GM12878 (cell line): ENCODE measurements around the gene TLE3. TPM values are rescaled to one million over a fixed set of nuclear protein-coding genes. Genes with fewer than 3 reads are reported as not detected.
A peak's percentile ranks its signal among the peaks of the same experiment; 100 is the strongest.

Experiments
- ATAC-seq: fragments of 200-7000 bp; cut with Tn5 transposase; 3 replicates; pipeline ENCODE4 v1.9.1; 2020; ENCODE audit warnings: mild to moderate bottlenecking, moderate library complexity
- BruUV-seq: library from RNA; stranded (reverse); fragments of 400-500 nt; replicated peaks from 2 replicates; lab custom pipeline; 2021; lab: Mats Ljungman, UMichigan
- CTCF ChIA-PET: fragments of 300-600 bp; sonication (Branson Sonifier 250); formaldehyde crosslinking; extraction: SDS; loops from one replicate; lab custom pipeline; 2021; ENCODE audit warnings: inconsistent platforms; lab: Yijun Ruan, JAX
- POLR2A ChIA-PET: fragments of 350-600 bp; formaldehyde crosslinking; extraction: SDS; loops from one replicate; lab custom pipeline; 2021; ENCODE audit warnings: inconsistent platforms; lab: Charles Lee
- RAD21 ChIA-PET: fragments of 300-600 bp; sonication (Branson Sonifier 250); formaldehyde crosslinking; loops from one replicate; lab custom pipeline; 2023; ENCODE audit warnings: antibody characterized with exemption; ENCODE audit not compliant: unreplicated experiment; lab: Charles Lee
- SMC1A ChIA-PET: fragments of 300-600 bp; sonication (Branson Sonifier 250); formaldehyde crosslinking; loops from one replicate; lab custom pipeline; 2023; ENCODE audit not compliant: unreplicated experiment, uncharacterized antibody; lab: Charles Lee
- DNase-seq: peaks from one replicate; pipeline ENCODE4 v3.0.0-alpha.2; 2011; ENCODE audit warnings: low read depth, low spot score
- FAIRE-seq: peaks from 3 replicates; lab custom pipeline; 2011; peaks lifted over from hg19 to GRCh38; lab: Jason Lieb, UNC
- H2AFZ ChIP-seq: 2 replicates; pipeline ENCODE4 v1.6.0; 2011; ENCODE audit warnings: low read depth, low read length, control low read depth; ENCODE audit not compliant: control insufficient read depth
- H3K27ac ChIP-seq: 2 replicates; pipeline ENCODE4 v1.5.1; 2011; ENCODE audit warnings: control low read depth; ENCODE audit not compliant: control insufficient read depth, insufficient read depth
- H3K27me3 ChIP-seq, 2 experiments: replicated peaks in 1 of 2; 2 replicates each; pipeline versions ENCODE4 v1.6.0 to v1.6.1; 2011; ENCODE audit warnings: low read length in 1 of 2; ENCODE audit not compliant: control insufficient read depth in 2 of 2, insufficient read depth in 2 of 2
- H3K36me3 ChIP-seq, 2 experiments: 2 replicates each; pipeline ENCODE4 v1.5.1; 2011; ENCODE audit warnings: low read length in 1 of 2; ENCODE audit not compliant: control insufficient read depth in 2 of 2, insufficient read depth in 2 of 2
- H3K4me1 ChIP-seq: 2 replicates; pipeline ENCODE4 v1.6.1; 2011; ENCODE audit warnings: mild to moderate bottlenecking, low read length, moderate library complexity, mixed read lengths; ENCODE audit not compliant: control insufficient read depth, insufficient read depth
- H3K4me2 ChIP-seq: 2 replicates; pipeline ENCODE4 v1.6.0; 2011; ENCODE audit warnings: control low read depth; ENCODE audit not compliant: control insufficient read depth, insufficient read depth
- H3K4me3 ChIP-seq: fragments of 200-600 bp; sonication (generic); 2 replicates; pipeline ENCODE4 v1.5.1; 2016
- H3K79me2 ChIP-seq: 2 replicates; pipeline ENCODE4 v1.6.0; 2011; ENCODE audit warnings: low read length; ENCODE audit not compliant: control insufficient read depth, insufficient read depth
- H3K9ac ChIP-seq: 2 replicates; pipeline ENCODE4 v1.8.0; 2011; ENCODE audit warnings: low read length, control low read depth, mixed read lengths; ENCODE audit not compliant: control insufficient read depth, insufficient read depth
- H3K9me3 ChIP-seq: replicated peaks from 3 replicates; pipeline ENCODE4 v1.5.1; 2011; ENCODE audit warnings: mild to moderate bottlenecking, low read length; ENCODE audit not compliant: control insufficient read depth, insufficient read depth
- H4K20me1 ChIP-seq: 2 replicates; pipeline ENCODE4 v1.6.0; 2011; ENCODE audit not compliant: control insufficient read depth, insufficient read depth
- ATF7 ChIP-seq: fragments of 450-650 bp; IDR thresholded peaks from 2 replicates; pipeline ENCODE4 v1.6.1; 2016; ENCODE audit warnings: low read depth, mild to moderate bottlenecking
- HDAC6 ChIP-seq: fragments of 200-600 bp; sonication (generic); IDR thresholded peaks from one replicate; pipeline ENCODE4 v1.8.0; 2017; ENCODE audit warnings: antibody characterized with exemption; ENCODE audit not compliant: unreplicated experiment
- IRF4 ChIP-seq: IDR thresholded peaks from 2 replicates; pipeline ENCODE4 v1.6.1; 2011; ENCODE audit warnings: low read depth, low read length
- MEF2B ChIP-seq: fragments of 450-650 bp; IDR thresholded peaks from 2 replicates; pipeline ENCODE4 v1.6.1; 2018; ENCODE audit warnings: mild to moderate bottlenecking, moderate library complexity; ENCODE audit not compliant: partially characterized antibody, poor library complexity, severe bottlenecking
- PRDM15 ChIP-seq: fragments of 450-650 bp; formaldehyde crosslinking; IDR thresholded peaks from 2 replicates; pipeline ENCODE4 v1.4.0; 2020; ENCODE audit warnings: mild to moderate bottlenecking, moderate library complexity
- RAD21 ChIP-seq: IDR thresholded peaks from 2 replicates; pipeline ENCODE4 v1.6.1; 2011; ENCODE audit warnings: mild to moderate bottlenecking, low read depth, low read length, moderate library complexity; ENCODE audit not compliant: insufficient read depth
- SIX5 ChIP-seq: IDR thresholded peaks from 2 replicates; pipeline ENCODE4 v1.6.1; 2011; ENCODE audit warnings: mild to moderate bottlenecking, low read depth, low read length, moderate library complexity; ENCODE audit not compliant: severe bottlenecking
- SMC3 ChIP-seq: IDR thresholded peaks from 2 replicates; pipeline ENCODE4 v1.6.1; 2011; ENCODE audit warnings: low read length, improper control_type of control experiment, borderline replicate concordance
- YY1 ChIP-seq: IDR thresholded peaks from 2 replicates; pipeline ENCODE4 v1.6.1; 2011; ENCODE audit warnings: low read depth, mild to moderate bottlenecking, low read length
- WGBS: methylation state at CpG from one replicate; pipeline ENCODE4 v1.1.6; 2016; ENCODE audit warnings: low lambda C conversion rate; ENCODE audit not compliant: insufficient replicate concordance, insufficient coverage; ENCODE audit errors: missing lambda C conversion rate; 5-methylcytosine and 5-hydroxymethylcytosine counted together
- in situ Hi-C: fragments of 300-500 bp; cut with MboI; formaldehyde crosslinking; loops from 9 replicates; pipeline ENCODE4 v1.14.3; 2018; ENCODE audit warnings: mixed read lengths
- intact Hi-C: fragments of 100-400 bp; cut with micrococcal nuclease; formaldehyde crosslinking; loops from one replicate; pipeline ENCODE4 v1.14.2; 2022; ENCODE audit not compliant: unreplicated experiment
- polyA plus RNA-seq, 11 experiments: library from polyadenylated mRNA; depleted of rRNA in 4 of 11; unstranded in 6 of 11; stranded (reverse) in 5 of 11; fragments of >200 nt; fragmentation: Nextera tagmentation in 4 of 11; fragmentation: Illumina TruSeq in 1 of 11; extraction: Ambion mirVana in 4 of 11; extraction: Trizol in 1 of 11; gene quantifications; 1 replicate in 1 of 11; 2 replicates in 10 of 11; pipeline versions ENCODE4 v1.2.1 to v1.2.3, GENCODE V29; 2011 to 2016; ENCODE audit warnings: inconsistent platforms in 2 of 11, missing spikeins in 2 of 11, low read depth in 1 of 11
- total RNA-seq, 4 experiments: library from RNA; depleted of rRNA in 3 of 4; stranded (reverse); fragments of >200 nt in 3 of 4; fragmentation: Illumina TruSeq in 1 of 4; extraction: Trizol in 1 of 4; gene quantifications; 2 replicates each; pipeline versions ENCODE4 v1.2.1 to v1.2.3, GENCODE V29; 2013 to 2021
- TF ChIP-seq, protein P1 (sequence below): fragments of 450-650 bp; IDR thresholded peaks from 2 replicates; pipeline ENCODE4 v1.6.1; 2016; ENCODE audit warnings: mild to moderate bottlenecking

The TLE3 gene
- total and polyA plus RNA-seq, 10 of the 15 experiments (the other 5 are each of a cell fraction or from before 2014, with no cell fraction given): 1.2 to 65.5 (median 9.7) TPM

- ATAC-seq (no peak), FAIRE-seq (no peak), DNase-seq (no peak)
- TF ChIP-seq ATF7 (no peak), IRF4 (no peak), RAD21 (no peak), YY1 (no peak), SMC3 (no peak), HDAC6 (no peak), MEF2B (no peak), SIX5 (no peak), PRDM15 (no peak)
- TF ChIP-seq, protein P1, sequence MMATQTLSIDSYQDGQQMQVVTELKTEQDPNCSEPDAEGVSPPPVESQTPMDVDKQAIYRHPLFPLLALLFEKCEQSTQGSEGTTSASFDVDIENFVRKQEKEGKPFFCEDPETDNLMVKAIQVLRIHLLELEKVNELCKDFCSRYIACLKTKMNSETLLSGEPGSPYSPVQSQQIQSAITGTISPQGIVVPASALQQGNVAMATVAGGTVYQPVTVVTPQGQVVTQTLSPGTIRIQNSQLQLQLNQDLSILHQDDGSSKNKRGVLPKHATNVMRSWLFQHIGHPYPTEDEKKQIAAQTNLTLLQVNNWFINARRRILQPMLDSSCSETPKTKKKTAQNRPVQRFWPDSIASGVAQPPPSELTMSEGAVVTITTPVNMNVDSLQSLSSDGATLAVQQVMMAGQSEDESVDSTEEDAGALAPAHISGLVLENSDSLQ: no peak
- Histone ChIP-seq H3K36me3 (peaks cover 3 to 26% of the 10 kb centered on the region in 2 experiments; a peak in 3 of 4 replicates), H3K9me3 (no peaks in the 10 kb centered on the region), H3K27me3 (no peaks in the 10 kb centered on the region), H3K4me1 (peaks cover 15% of the 10 kb centered on the region), H3K9ac (no peak overlapping the region), H3K27ac (no peak overlapping the region), H3K4me2 (peak overlapping the region; percentile 23; the same call in 1 of the 2 replicates), H2AFZ (no peak overlapping the region), H3K4me3 (no peak overlapping the region), H3K79me2 (peaks cover 44% of the 10 kb centered on the region), H4K20me1 (peaks cover 15% of the 10 kb centered on the region; the same call in 1 of the 2 replicates)
- RAD21 ChIA-PET: interaction anchor here (0.6 to 2.1 kb wide), 6 partner anchors 8 to 925 kb away, joined by 3 to 7 read pairs (median 3); no protein-coding TSS in a partner anchor
- intact Hi-C loops (no loop called here), in situ Hi-C loops (no loop called here)
- SMC1A ChIA-PET: interaction anchor here (0.7 to 2.3 kb wide), 9 partner anchors 13 to 109 kb away, joined by 3 to 7 read pairs (median 3); no protein-coding TSS in a partner anchor
- 98% methylated on average over 8 of the region's 8 CpGs for WGBS
- POLR2A ChIA-PET: interaction anchor here (0.7 to 1.5 kb wide), 3 partner anchors 12 to 201 kb away, joined by 3 read pairs; no protein-coding TSS in a partner anchor
- CTCF ChIA-PET: interaction anchor here (0.6 to 2.0 kb wide), 8 partner anchors 9 to 403 kb away, joined by 3 to 5 read pairs (median 3); no protein-coding TSS in a partner anchor
- no TSS peak for BruUV-seq
Measured at GRCh38 chr15:70090436-70091296, 7.1 kb downstream of the TLE3 start.
